HEK293T (cell line): ENCODE measurements around the gene C22orf39.

ENCODE experiments used
- BHLHE40 ChIP-seq: fragments of 450-650 bp; IDR thresholded peaks from 2 replicates; pipeline ENCODE4 v1.6.1; 2016; ENCODE audit warnings: mild to moderate bottlenecking, moderate library complexity, borderline replicate concordance
- FOXM1 ChIP-seq: fragments of 450-650 bp; IDR thresholded peaks from 2 replicates; pipeline ENCODE4 v1.6.1; 2017; ENCODE audit warnings: mild to moderate bottlenecking, borderline replicate concordance
- L3MBTL2 ChIP-seq: fragments of 450-650 bp; conservative IDR thresholded peaks from 2 replicates; pipeline ENCODE4 v1.6.1; 2016; ENCODE audit warnings: mild to moderate bottlenecking
- SP1 ChIP-seq: fragments of 450-650 bp; IDR thresholded peaks from 2 replicates; pipeline ENCODE4 v1.6.1; 2017
- TARDBP ChIP-seq: fragments of 450-650 bp; IDR thresholded peaks from 2 replicates; pipeline ENCODE4 v1.6.1; 2016

- TF ChIP-seq SP1 (no peak), L3MBTL2 (no peak), FOXM1 (no peak), BHLHE40 (no peak), TARDBP (no peak)
Observed at GRCh38 chr22:19393704-19394103, 53.8 kb downstream of the C22orf39 start.
